Measurements from ENCODE around the gene PARD3B. TPM values are rescaled to one million over a fixed set of nuclear protein-coding genes. Genes with fewer than 3 reads are reported as not detected.

The PARD3B gene
- total and polyA plus RNA-seq, 10 of the 15 experiments (the other 5 are each of a cell fraction or from before 2014, with no cell fraction given): 0.01 to 0.54 (median 0.07) TPM; not detected in 7

- no peak for TF ChIP-seq E4F1 (IDR thresholded peaks at IDR 0.05; ENCODE audit: borderline replicate concordance, partially characterized antibody)
- no peak for TF ChIP-seq RELA (IDR thresholded peaks at IDR 0.05; ENCODE audit: borderline replicate concordance, partially characterized antibody)
- no peak for TF ChIP-seq SRF (IDR thresholded peaks at IDR 0.05; ENCODE audit: low read depth in 2 of 2, low read length in 2 of 2)
- TF ChIP-seq NR2C1 (IDR thresholded peaks at IDR 0.05): no peak
- TF ChIP-seq, protein P1, sequence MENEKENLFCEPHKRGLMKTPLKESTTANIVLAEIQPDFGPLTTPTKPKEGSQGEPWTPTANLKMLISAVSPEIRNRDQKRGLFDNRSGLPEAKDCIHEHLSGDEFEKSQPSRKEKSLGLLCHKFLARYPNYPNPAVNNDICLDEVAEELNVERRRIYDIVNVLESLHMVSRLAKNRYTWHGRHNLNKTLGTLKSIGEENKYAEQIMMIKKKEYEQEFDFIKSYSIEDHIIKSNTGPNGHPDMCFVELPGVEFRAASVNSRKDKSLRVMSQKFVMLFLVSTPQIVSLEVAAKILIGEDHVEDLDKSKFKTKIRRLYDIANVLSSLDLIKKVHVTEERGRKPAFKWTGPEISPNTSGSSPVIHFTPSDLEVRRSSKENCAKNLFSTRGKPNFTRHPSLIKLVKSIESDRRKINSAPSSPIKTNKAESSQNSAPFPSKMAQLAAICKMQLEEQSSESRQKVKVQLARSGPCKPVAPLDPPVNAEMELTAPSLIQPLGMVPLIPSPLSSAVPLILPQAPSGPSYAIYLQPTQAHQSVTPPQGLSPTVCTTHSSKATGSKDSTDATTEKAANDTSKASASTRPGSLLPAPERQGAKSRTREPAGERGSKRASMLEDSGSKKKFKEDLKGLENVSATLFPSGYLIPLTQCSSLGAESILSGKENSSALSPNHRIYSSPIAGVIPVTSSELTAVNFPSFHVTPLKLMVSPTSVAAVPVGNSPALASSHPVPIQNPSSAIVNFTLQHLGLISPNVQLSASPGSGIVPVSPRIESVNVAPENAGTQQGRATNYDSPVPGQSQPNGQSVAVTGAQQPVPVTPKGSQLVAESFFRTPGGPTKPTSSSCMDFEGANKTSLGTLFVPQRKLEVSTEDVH (IDR thresholded peaks at IDR 0.05; ENCODE audit: low read depth, partially characterized antibody): no peak
- no peak for TF ChIP-seq DPF2 (IDR thresholded peaks at IDR 0.05)
- no peak for TF ChIP-seq NBN (IDR thresholded peaks at IDR 0.05)
- TF ChIP-seq RAD21 (IDR thresholded peaks at IDR 0.05; ENCODE audit: insufficient read depth, low read depth, low read length): no peak
Measured at GRCh38 chr2:204683384-204683783, 138.1 kb downstream of the PARD3B start (continued).

GRCh38 chr2:204686406-204686805 is 141.1 kb downstream of the PARD3B start:
- no peak overlapping the region for H3K9ac ChIP-seq (ENCODE audit: control insufficient read depth, insufficient read depth, low read length)
- H3K27ac ChIP-seq (ENCODE audit: control insufficient read depth, insufficient read depth): no peak overlapping the region
- WGBS (ENCODE audit: insufficient coverage, insufficient replicate concordance, low lambda C conversion rate, missing lambda C conversion rate): 12% methylated on average over 3 of the region's 3 CpGs
- DNase-seq (ENCODE audit: low read depth, low spot score): no peak
- no peaks in the 10 kb centered on the region for H3K9me3 ChIP-seq (replicated peaks; ENCODE audit: control insufficient read depth, insufficient read depth, low read length)
- no peaks in the 10 kb centered on the region for H3K4me1 ChIP-seq (ENCODE audit: control insufficient read depth, insufficient read depth, low read length)
- H3K4me2 ChIP-seq (ENCODE audit: control insufficient read depth, insufficient read depth): no peak overlapping the region
- intact Hi-C loops (cut with micrococcal nuclease; ENCODE audit: unreplicated experiment) (no loop called here), in situ Hi-C loops (cut with MboI) (no loop called here)
- H3K36me3 ChIP-seq (ENCODE audit: control insufficient read depth in 2 of 2, insufficient read depth in 2 of 2, low read length in 1 of 2): no peaks in the 10 kb centered on the region
- BruUV-seq (replicated peaks): no TSS peak
- SMC1A ChIA-PET (ENCODE audit: uncharacterized antibody, unreplicated experiment): no interaction called here
- H2AFZ ChIP-seq (ENCODE audit: control insufficient read depth, low read depth, low read length): no peak overlapping the region
- TF ChIP-seq, protein P2, sequence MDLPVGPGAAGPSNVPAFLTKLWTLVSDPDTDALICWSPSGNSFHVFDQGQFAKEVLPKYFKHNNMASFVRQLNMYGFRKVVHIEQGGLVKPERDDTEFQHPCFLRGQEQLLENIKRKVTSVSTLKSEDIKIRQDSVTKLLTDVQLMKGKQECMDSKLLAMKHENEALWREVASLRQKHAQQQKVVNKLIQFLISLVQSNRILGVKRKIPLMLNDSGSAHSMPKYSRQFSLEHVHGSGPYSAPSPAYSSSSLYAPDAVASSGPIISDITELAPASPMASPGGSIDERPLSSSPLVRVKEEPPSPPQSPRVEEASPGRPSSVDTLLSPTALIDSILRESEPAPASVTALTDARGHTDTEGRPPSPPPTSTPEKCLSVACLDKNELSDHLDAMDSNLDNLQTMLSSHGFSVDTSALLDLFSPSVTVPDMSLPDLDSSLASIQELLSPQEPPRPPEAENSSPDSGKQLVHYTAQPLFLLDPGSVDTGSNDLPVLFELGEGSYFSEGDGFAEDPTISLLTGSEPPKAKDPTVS (IDR thresholded peaks at IDR 0.05; ENCODE audit: low read depth, low read length): no peak
- CTCF ChIA-PET: no interaction called here
- RAD21 ChIA-PET (ENCODE audit: unreplicated experiment): no interaction called here
- no peak overlapping the region for H3K4me3 ChIP-seq
- H3K79me2 ChIP-seq (ENCODE audit: control insufficient read depth, insufficient read depth, low read length): no peaks in the 10 kb centered on the region
- POLR2A ChIA-PET: no interaction called here
- no peak for ATAC-seq
- no peaks in the 10 kb centered on the region for H4K20me1 ChIP-seq (ENCODE audit: control insufficient read depth, insufficient read depth)
- FAIRE-seq: no peak
- no peaks in the 10 kb centered on the region for H3K27me3 ChIP-seq (replicated peaks in 1 of 2; ENCODE audit: control insufficient read depth in 2 of 2, insufficient read depth in 2 of 2, low read length in 1 of 2)
